Esophagus mucosa (tissue), 1 donor: ENCODE data around the gene DMRT2. TPM values are rescaled to one million over a fixed set of nuclear protein-coding genes. Genes with fewer than 3 reads are reported as not detected.
A peak's percentile ranks its signal among the peaks of the same experiment; 100 is the strongest.

ENCODE experiments used
- ATAC-seq: fragments of 200-7000 bp; cut with Tn5 transposase; one replicate; pipeline ENCODE4 v1.9.1; 2020
- total RNA-seq: library from RNA; stranded (reverse); gene quantifications from one replicate; pipeline ENCODE4 v1.2.4, GENCODE V29; 2023
- donor health status: DM: yes; HTN: yes; CAD: no.

Gene DMRT2
- total RNA-seq, 1 donor from 2014 or later, result 0.12 TPM

DNA sequence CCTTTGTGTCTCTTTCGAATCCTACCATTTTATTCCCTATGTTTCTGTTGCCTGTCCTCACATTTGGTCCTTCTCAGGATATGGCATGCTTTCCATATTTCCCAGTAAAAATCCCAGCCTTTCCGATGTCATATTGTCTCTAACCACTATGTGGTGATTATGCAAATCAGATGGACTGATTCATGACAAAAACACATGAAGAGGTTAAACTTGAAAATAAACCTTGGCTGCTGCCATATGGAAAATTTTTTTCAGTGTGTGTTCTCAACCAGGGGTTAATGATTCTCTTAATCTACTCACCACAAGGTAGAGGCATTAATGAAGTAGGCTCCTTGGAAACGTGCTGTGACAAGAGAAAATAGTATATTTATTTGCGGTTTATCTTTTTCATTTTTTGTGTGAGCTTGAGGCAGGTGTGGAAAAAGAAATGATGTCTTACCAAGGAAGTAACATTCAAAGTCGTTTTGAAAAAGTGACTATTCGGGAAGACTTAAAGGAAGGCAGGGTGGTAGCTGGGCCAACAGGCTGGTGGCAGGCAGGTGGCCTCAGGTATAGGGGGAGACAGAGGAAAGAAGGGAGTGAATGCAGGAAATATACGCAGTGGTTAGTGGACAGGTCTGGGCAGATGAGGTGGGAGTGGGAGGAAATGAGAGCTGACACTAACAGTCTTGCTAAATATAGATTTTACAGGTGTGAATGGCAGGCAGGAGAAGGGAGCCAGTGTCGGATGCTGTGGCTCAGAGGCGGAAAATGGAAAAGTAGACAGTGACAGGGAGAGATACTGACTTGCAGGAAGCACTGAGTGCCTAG lies 46.2 kb downstream of the DMRT2 start:
- ATAC-seq, result no peak

DNA sequence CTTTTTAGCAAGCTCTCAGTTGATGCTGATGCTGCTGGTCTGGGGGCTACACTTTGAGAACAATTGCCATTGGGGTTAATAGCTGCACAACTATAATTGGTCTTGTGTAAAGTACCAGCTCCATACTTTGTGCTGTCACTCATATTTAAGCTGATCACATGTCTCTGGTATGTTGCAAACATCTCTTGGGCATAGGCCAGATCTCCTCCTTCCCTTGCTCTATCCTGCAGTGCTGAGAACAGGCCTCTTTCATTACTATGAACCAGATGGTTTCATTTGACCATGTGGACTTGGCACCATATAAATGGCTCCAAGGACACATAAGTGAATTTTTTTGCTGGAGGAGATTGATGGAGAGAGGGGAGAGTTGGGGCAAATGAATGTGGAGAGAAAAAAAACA lies 48.4 kb downstream of the DMRT2 start:
- no peak for ATAC-seq

DNA sequence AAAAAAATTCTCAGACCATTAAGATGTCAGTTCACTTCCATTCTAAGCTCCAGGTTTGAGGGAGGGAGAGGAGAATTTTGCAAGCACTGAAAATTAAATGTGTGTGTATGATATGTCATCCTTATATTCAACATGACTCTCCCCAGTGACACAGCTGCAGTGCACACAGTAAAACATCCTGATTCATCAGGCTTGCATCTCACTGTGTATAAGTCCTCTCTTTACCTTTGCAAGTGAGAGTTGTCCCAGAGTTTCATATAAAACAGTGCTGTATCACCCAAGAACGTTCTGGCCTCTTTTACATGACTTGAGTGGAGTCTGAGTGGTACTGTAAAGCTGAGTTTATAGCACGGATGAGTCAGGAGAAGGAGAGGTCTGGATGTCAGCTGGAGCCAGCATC lies 50.0 kb downstream of the DMRT2 start:
- ATAC-seq, result no peak

DNA sequence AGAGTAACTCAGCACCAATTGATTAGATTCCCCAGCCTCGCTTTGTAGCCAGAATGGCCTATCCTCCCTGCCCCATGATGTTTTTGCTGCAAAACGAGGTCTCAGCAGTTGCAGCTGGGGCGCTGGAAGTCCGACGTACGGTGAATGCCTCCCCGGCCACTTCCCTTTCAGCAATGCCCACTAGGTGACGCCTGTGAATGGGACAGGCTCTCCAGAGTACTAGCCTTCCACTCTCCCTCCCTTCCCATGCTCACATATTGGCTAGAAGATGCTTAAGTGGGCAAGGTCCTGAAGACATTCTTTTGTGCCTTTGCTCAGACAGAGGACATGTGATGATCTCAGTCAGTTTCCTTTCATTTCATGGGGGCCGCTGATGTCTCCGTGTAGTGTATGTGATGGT lies 50.8 kb downstream of the DMRT2 start:
- peak; percentile 36 for ATAC-seq

DNA sequence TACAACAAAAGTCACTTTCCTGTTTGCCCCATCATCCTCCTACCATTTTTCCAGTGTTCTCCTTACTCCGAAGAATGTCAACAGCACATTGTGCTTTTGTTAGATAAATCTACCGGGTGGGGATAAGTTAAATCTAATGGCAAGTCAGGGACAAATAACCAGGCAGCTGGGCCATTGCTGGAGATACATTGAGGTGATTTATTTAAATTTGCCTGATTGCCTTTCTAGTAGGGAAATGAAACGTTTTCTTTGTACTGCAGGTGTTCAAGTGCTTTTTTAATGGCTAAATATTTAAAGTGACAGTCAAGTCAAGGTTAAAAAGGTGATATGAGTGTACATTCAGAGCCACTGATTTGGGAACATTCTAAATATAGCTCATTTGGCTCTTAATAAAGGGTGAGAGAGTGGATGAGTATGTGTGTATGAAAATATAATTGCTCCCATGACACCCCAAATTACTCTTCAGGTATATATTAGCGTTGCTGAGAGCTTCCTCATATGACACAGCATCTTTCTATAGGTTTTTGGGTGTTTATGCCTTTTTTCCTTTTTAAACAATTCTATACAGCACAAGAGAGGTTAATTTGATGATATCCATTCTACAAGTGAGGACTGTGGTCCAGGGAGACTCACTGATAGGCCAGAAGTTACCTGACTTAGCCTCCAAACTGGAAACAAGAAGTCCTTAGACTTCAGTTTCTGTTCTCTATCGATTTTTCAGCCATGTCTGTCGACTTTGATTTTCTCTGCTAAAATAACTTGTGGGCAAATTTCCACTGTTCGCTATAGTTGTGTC lies 51.9 kb downstream of the DMRT2 start:
- no peak for ATAC-seq

DNA sequence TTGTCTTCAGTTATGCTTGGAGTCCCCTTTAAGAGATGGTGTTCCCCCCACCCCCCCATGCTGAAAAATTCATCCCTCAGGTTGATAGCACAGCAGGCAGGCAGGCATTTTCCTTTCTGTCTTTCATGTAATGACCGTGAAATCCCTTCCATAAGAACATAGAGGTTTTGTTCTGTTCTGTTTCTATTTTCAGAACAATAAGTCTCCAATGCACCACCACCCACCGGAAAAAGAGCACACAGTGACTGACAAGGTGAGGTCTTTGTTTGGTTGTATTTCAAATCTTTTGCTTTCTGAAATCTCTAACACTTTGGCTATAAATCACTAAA lies 52.4 kb downstream of the DMRT2 start:
- ATAC-seq, result no peak

Other genes starting within 250 kb of the DMRT2 start
- gene DMRT1, start 208.7 kb upstream of the DMRT2 start, total RNA-seq, result not detected
- not detected for gene DMRT3, start 73.7 kb upstream of the DMRT2 start, total RNA-seq